SU-DHL-6 (cell line): ENCODE results near the gene TK1.
A peak's percentile ranks its signal among the peaks of the same experiment; 100 is the strongest.

Experiments
- H2AFZ ChIP-seq: fragments of 200-600 bp; sonication (generic); 2 replicates; pipeline ENCODE4 v1.6.1; 2014; ENCODE audit warnings: low read depth, mild to moderate bottlenecking, moderate library complexity, mixed read lengths, antibody characterized with exemption, low read length; ENCODE audit not compliant: severe bottlenecking
- H3F3A ChIP-seq: fragments of 200-600 bp; shearing (Covaris generic); 2 replicates; pipeline ENCODE4 v1.6.0; 2016; ENCODE audit warnings: antibody characterized with exemption, mild to moderate bottlenecking; ENCODE audit not compliant: insufficient read depth
- H3K27ac ChIP-seq: fragments of 200-600 bp; sonication (generic); 2 replicates; pipeline ENCODE4 v1.5.1; 2016; ENCODE audit warnings: low read depth, mild to moderate bottlenecking, low read length, moderate library complexity, mixed read lengths
- H3K27me3 ChIP-seq: fragments of 200-600 bp; sonication (generic), shearing (Covaris generic); 2 replicates; pipeline ENCODE4 v1.6.0; 2014; ENCODE audit warnings: mild to moderate bottlenecking, low read length
- H3K36me3 ChIP-seq: fragments of 200-600 bp; sonication (generic); 2 replicates; pipeline ENCODE4 v1.6.1; 2014; ENCODE audit warnings: mild to moderate bottlenecking, low read length, mixed read lengths
- H3K4me2 ChIP-seq: fragments of 300-600, 200-600 bp; shearing (Covaris generic), sonication (generic); 2 replicates; pipeline ENCODE4 v1.6.0; 2014; ENCODE audit warnings: low read length, low read depth, mild to moderate bottlenecking; ENCODE audit not compliant: poor library complexity, severe bottlenecking
- H3K4me3 ChIP-seq: fragments of 200-600 bp; sonication (generic); 2 replicates; pipeline ENCODE4 v1.5.1; 2014; ENCODE audit warnings: antibody characterized with exemption, low read length, mild to moderate bottlenecking, mixed read lengths; ENCODE audit not compliant: insufficient read depth, poor library complexity, severe bottlenecking
- H3K79me2 ChIP-seq: fragments of 200-600 bp; sonication (generic); 2 replicates; pipeline ENCODE4 v1.6.1; 2014; ENCODE audit warnings: mild to moderate bottlenecking, low read length, moderate library complexity; ENCODE audit not compliant: insufficient read depth
- H3K9ac ChIP-seq: fragments of 200-600 bp; sonication (generic); 2 replicates; pipeline ENCODE4 v1.7.0; 2014; ENCODE audit warnings: mild to moderate bottlenecking, low read length
- H3K9me2 ChIP-seq: fragments of 200-600 bp; sonication (generic); replicated peaks from 2 replicates; pipeline ENCODE4 v1.6.1; 2014; ENCODE audit warnings: low read length; ENCODE audit not compliant: insufficient read depth
- H3K9me3 ChIP-seq: fragments of 200-600 bp; sonication (generic); 2 replicates; pipeline ENCODE4 v1.6.1; 2014; ENCODE audit warnings: low read length, mixed read lengths; ENCODE audit not compliant: insufficient read depth
- H4K20me1 ChIP-seq: fragments of 200-600 bp; sonication (generic); 2 replicates; pipeline ENCODE4 v1.6.1; 2014; ENCODE audit warnings: low read depth, mild to moderate bottlenecking, antibody characterized with exemption, low read length, moderate library complexity, mixed read lengths
- EZH2phosphoT487 ChIP-seq: fragments of 200-600 bp; sonication (generic), shearing (Covaris generic); conservative IDR thresholded peaks from 2 replicates; pipeline ENCODE4 v1.6.1; 2018; ENCODE audit warnings: mild to moderate bottlenecking, antibody characterized with exemption, low read length, moderate library complexity, mixed read lengths
- TF ChIP-seq, protein P1 (sequence below): fragments of 200-600 bp; sonication (generic); IDR thresholded peaks from one replicate; pipeline ENCODE4 v1.5.1; 2017; ENCODE audit warnings: antibody characterized with exemption, mild to moderate bottlenecking, low read length, moderate library complexity; ENCODE audit not compliant: insufficient read depth, poor library complexity, severe bottlenecking

TK1 gene

DNA sequence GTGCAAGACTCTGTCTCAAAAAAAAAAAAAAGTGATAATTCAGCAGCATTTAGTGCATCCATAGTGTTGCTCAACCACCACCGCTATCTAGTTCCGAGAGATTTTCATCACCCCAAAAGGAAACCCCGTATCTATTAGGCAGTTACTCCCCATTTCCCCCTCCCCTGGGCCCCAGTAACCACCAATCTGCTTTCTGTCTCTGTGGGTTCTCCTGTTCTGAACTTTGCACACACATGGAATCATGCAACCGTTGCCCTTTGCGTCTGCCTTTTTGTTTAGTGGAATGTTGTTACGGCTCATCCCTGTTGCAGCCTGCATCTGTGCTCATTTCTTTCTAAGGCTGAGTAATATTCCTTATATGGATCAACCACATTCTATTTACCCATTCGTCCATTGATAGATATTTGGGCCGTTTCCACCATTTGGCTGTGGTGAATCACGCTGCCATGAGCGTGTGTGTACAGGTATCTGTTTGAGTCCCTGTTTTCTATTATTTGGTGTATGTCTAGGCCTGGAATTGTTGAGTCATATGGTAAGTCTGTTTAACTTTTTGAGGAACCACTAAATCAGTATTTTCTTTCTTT, 27.2 kb downstream of the TK1 start:
- peak overlapping the region; percentile 13; the same call in 1 of the 2 replicates for H3K27ac ChIP-seq
- no peak overlapping the region for H2AFZ ChIP-seq
- H3K79me2 ChIP-seq: no peaks in the 10 kb centered on the region
- H3K9ac ChIP-seq: no peak overlapping the region
- H3K27me3 ChIP-seq: no peaks in the 10 kb centered on the region
- no peak overlapping the region for H3K4me3 ChIP-seq
- peaks cover 20% of the 10 kb centered on the region for H3F3A ChIP-seq
- H3K4me2 ChIP-seq: peak overlapping the region; percentile 1
- TF ChIP-seq, protein P1, sequence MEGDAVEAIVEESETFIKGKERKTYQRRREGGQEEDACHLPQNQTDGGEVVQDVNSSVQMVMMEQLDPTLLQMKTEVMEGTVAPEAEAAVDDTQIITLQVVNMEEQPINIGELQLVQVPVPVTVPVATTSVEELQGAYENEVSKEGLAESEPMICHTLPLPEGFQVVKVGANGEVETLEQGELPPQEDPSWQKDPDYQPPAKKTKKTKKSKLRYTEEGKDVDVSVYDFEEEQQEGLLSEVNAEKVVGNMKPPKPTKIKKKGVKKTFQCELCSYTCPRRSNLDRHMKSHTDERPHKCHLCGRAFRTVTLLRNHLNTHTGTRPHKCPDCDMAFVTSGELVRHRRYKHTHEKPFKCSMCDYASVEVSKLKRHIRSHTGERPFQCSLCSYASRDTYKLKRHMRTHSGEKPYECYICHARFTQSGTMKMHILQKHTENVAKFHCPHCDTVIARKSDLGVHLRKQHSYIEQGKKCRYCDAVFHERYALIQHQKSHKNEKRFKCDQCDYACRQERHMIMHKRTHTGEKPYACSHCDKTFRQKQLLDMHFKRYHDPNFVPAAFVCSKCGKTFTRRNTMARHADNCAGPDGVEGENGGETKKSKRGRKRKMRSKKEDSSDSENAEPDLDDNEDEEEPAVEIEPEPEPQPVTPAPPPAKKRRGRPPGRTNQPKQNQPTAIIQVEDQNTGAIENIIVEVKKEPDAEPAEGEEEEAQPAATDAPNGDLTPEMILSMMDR: no peak
- no peak for TF ChIP-seq EZH2phosphoT487
- no peaks in the 10 kb centered on the region for H3K9me2 ChIP-seq
- no peaks in the 10 kb centered on the region for H3K9me3 ChIP-seq
- H4K20me1 ChIP-seq: no peaks in the 10 kb centered on the region
- H3K36me3 ChIP-seq: no peaks in the 10 kb centered on the region

DNA sequence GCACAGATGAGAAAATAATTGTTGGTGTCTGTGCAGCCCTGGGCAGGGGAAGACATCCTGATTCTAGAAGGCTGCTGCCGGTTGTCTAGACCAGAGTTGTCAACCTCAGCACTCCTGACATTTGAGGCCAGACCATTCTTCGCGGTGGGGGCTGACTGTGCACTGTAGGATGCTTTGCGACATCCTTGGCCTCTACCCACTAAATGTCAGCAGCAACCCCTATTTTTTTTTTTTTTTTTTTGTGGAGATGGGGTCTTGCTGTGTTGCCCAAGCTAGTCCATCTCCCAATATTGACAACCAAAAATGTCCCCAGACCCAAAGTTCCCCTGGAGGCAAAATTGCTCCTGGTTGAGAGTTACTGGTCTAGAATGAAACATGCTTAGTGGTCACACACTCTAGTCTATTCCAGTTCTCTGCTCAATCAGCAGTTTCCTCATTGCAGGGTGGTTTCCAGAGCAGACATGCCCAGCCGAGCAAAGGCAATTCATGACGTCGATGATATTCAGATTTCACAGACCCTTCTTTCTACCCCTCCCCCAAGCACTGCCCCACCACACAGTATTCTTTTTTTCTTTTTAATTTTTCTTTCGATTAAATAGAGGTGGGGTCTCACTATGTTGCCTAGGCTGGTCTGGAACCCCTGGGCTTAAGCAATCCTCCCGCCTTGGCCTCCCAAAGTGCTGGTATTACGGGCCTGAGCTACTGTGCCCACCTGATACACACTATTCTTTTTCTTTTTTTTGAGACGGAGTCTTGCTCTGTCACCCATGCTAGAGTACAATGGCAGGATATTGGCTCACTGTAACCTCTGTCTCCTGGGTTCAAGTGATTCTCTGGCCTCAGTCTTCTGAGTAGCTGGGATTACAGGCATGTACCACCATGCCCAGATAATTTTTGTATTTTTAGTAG, 31.7 kb downstream of the TK1 start:
- Histone ChIP-seq H3K4me2 (peak overlapping the region; percentile 60), H2AFZ (no peak overlapping the region), H3K9me2 (no peaks in the 10 kb centered on the region), H3K36me3 (no peaks in the 10 kb centered on the region), H3K27me3 (no peaks in the 10 kb centered on the region), H4K20me1 (no peaks in the 10 kb centered on the region), H3K9me3 (no peaks in the 10 kb centered on the region), H3F3A (peaks cover 62% of the 10 kb centered on the region), H3K4me3 (no peak overlapping the region), H3K27ac (peak overlapping the region; percentile 96), H3K79me2 (no peaks in the 10 kb centered on the region), H3K9ac (peak overlapping the region; percentile 59)
- TF ChIP-seq, protein P1: no peak
- TF ChIP-seq EZH2phosphoT487: no peak

DNA sequence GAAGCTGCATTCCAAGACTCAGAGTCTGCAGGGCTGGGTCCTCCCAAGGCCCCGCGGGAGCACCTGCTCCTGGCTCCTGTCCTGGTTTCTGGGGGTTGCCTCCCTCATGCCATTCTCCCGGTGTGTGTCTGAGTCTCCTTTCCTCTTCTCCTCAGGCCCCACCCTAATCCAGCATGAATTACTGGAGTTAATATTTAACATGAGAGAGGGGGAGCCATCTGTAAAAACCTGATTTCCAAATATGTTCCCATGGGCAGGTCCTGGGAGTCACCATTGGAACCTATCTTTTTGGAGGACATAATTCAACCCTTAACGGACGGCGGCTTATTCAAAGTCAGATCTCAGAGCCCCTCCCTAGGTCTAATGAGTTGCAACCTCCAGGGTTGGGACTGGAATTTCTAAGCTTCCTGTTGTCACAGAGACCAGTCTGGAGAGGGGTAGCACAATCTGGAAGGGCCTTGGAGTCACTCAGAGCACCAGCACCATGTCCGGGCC, 35.3 kb downstream of the TK1 start:
- Histone ChIP-seq H2AFZ (peak overlapping the region; percentile 5), H3F3A (peaks cover 82% of the 10 kb centered on the region), H3K36me3 (no peaks in the 10 kb centered on the region), H3K4me3 (no peak overlapping the region), H3K9me2 (no peaks in the 10 kb centered on the region), H4K20me1 (no peaks in the 10 kb centered on the region), H3K27ac (peak overlapping the region; percentile 96), H3K9me3 (no peaks in the 10 kb centered on the region), H3K9ac (peak overlapping the region; percentile 47), H3K79me2 (no peaks in the 10 kb centered on the region), H3K4me2 (peak overlapping the region; percentile 60), H3K27me3 (no peaks in the 10 kb centered on the region)
- TF ChIP-seq, protein P1: no peak
- no peak for TF ChIP-seq EZH2phosphoT487
